ENCODE data around the gene DOK7.

The DOK7 gene

DNA sequence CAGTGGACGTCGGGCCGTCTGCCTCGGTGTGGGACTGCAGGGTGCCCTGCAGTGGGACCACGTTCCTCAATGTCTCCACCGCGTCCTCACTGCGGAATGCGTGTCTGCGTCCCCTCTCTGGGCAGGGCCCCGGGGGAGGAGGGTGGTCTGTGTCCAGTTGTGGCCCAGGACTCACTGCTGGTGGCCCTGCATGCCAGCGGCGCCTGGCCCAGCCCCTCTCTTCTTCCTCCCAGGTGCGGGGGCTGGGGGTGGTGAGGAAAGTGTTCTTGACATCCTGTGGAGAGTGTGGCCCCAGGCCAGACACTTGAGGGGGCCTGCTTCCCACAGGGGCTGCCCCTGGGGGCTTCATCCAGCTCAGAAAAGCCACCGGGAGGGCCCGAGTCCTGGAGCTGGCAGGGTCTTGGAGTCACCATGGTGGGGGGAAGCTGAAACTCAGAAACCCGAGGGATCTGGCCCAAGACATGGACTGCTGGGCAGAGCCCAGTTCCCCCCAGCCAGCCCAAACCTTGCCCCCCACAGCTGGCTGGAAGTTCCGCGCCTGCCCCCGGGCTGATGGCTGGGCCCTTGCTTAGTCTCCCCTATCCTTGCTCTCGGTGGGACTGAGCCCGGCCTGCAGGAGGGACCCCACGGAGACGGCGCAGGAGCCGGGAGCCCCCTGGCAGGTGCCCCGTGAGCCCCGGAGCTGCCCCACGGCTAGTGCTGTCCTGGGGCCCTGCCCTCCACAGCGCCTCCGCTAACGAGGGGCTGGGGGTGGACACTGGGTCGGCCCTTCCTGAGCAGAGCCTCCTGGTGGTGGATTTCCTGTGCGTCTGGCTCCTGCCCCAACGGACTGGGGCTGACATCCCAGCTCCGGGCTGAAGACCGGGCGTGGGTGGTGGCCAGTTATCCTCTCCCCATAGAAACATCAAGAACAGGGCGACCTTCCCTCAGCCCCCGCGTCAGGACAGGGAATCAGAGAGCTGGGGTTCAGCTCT, 2.9 kb downstream of the DOK7 start:
- ATAC-seq, result no peak
- TF ChIP-seq, protein P1, sequence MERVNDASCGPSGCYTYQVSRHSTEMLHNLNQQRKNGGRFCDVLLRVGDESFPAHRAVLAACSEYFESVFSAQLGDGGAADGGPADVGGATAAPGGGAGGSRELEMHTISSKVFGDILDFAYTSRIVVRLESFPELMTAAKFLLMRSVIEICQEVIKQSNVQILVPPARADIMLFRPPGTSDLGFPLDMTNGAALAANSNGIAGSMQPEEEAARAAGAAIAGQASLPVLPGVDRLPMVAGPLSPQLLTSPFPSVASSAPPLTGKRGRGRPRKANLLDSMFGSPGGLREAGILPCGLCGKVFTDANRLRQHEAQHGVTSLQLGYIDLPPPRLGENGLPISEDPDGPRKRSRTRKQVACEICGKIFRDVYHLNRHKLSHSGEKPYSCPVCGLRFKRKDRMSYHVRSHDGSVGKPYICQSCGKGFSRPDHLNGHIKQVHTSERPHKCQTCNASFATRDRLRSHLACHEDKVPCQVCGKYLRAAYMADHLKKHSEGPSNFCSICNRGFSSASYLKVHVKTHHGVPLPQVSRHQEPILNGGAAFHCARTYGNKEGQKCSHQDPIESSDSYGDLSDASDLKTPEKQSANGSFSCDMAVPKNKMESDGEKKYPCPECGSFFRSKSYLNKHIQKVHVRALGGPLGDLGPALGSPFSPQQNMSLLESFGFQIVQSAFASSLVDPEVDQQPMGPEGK (CRISPR knock-in tag; IDR thresholded peaks at IDR 0.05; ENCODE audit: borderline replicate concordance), result no peak
- no peak for TF ChIP-seq TOX (CRISPR knock-in tag; IDR thresholded peaks at IDR 0.05; ENCODE audit: borderline replicate concordance)
- TF ChIP-seq, protein P2, sequence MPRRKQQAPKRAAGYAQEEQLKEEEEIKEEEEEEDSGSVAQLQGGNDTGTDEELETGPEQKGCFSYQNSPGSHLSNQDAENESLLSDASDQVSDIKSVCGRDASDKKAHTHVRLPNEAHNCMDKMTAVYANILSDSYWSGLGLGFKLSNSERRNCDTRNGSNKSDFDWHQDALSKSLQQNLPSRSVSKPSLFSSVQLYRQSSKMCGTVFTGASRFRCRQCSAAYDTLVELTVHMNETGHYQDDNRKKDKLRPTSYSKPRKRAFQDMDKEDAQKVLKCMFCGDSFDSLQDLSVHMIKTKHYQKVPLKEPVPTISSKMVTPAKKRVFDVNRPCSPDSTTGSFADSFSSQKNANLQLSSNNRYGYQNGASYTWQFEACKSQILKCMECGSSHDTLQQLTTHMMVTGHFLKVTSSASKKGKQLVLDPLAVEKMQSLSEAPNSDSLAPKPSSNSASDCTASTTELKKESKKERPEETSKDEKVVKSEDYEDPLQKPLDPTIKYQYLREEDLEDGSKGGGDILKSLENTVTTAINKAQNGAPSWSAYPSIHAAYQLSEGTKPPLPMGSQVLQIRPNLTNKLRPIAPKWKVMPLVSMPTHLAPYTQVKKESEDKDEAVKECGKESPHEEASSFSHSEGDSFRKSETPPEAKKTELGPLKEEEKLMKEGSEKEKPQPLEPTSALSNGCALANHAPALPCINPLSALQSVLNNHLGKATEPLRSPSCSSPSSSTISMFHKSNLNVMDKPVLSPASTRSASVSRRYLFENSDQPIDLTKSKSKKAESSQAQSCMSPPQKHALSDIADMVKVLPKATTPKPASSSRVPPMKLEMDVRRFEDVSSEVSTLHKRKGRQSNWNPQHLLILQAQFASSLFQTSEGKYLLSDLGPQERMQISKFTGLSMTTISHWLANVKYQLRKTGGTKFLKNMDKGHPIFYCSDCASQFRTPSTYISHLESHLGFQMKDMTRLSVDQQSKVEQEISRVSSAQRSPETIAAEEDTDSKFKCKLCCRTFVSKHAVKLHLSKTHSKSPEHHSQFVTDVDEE (CRISPR knock-in tag; IDR thresholded peaks at IDR 0.05), result no peak
- TF ChIP-seq, protein P3, sequence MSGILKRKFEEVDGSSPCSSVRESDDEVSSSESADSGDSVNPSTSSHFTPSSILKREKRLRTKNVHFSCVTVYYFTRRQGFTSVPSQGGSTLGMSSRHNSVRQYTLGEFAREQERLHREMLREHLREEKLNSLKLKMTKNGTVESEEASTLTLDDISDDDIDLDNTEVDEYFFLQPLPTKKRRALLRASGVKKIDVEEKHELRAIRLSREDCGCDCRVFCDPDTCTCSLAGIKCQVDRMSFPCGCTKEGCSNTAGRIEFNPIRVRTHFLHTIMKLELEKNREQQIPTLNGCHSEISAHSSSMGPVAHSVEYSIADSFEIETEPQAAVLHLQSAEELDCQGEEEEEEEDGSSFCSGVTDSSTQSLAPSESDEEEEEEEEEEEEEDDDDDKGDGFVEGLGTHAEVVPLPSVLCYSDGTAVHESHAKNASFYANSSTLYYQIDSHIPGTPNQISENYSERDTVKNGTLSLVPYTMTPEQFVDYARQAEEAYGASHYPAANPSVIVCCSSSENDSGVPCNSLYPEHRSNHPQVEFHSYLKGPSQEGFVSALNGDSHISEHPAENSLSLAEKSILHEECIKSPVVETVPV (CRISPR knock-in tag; IDR thresholded peaks at IDR 0.05), result no peak
- no peak for TF ChIP-seq CSDC2 (CRISPR knock-in tag; IDR thresholded peaks at IDR 0.05)
- TF ChIP-seq PPARA (CRISPR knock-in tag; IDR thresholded peaks at IDR 0.05; ENCODE audit: borderline replicate concordance), result no peak
- no peak for TF ChIP-seq ARNTL (CRISPR knock-in tag; IDR thresholded peaks at IDR 0.05; ENCODE audit: borderline replicate concordance, low read depth)
- TF ChIP-seq SNAI2 (CRISPR knock-in tag; IDR thresholded peaks at IDR 0.05), result no peak
- TF ChIP-seq, protein P4, sequence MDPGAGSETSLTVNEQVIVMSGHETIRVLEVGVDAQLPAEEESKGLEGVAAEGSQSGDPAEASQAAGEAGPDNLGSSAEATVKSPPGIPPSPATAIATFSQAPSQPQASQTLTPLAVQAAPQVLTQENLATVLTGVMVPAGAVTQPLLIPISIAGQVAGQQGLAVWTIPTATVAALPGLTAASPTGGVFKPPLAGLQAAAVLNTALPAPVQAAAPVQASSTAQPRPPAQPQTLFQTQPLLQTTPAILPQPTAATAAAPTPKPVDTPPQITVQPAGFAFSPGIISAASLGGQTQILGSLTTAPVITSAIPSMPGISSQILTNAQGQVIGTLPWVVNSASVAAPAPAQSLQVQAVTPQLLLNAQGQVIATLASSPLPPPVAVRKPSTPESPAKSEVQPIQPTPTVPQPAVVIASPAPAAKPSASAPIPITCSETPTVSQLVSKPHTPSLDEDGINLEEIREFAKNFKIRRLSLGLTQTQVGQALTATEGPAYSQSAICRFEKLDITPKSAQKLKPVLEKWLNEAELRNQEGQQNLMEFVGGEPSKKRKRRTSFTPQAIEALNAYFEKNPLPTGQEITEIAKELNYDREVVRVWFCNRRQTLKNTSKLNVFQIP (CRISPR knock-in tag; IDR thresholded peaks at IDR 0.05; ENCODE audit: borderline replicate concordance, low read depth), result no peak
- TF ChIP-seq ISL1 (CRISPR knock-in tag; IDR thresholded peaks at IDR 0.05), result no peak
- TF ChIP-seq RARB (CRISPR knock-in tag; IDR thresholded peaks at IDR 0.05), result no peak
- no peak for TF ChIP-seq ZFP3 (CRISPR knock-in tag; IDR thresholded peaks at IDR 0.05)
- TF ChIP-seq, protein P5, sequence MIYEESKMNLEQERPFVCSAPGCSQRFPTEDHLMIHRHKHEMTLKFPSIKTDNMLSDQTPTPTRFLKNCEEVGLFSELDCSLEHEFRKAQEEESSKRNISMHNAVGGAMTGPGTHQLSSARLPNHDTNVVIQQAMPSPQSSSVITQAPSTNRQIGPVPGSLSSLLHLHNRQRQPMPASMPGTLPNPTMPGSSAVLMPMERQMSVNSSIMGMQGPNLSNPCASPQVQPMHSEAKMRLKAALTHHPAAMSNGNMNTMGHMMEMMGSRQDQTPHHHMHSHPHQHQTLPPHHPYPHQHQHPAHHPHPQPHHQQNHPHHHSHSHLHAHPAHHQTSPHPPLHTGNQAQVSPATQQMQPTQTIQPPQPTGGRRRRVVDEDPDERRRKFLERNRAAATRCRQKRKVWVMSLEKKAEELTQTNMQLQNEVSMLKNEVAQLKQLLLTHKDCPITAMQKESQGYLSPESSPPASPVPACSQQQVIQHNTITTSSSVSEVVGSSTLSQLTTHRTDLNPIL (CRISPR knock-in tag; IDR thresholded peaks at IDR 0.05; ENCODE audit: low read depth), result no peak
- TF ChIP-seq ZNF70 (CRISPR knock-in tag; IDR thresholded peaks at IDR 0.05), result no peak
- TF ChIP-seq ESRRG (CRISPR knock-in tag; IDR thresholded peaks at IDR 0.05), result no peak
- no peak for TF ChIP-seq ZNF565 (CRISPR knock-in tag; conservative IDR thresholded peaks at IDR 0.05; ENCODE audit: low read depth)
- TF ChIP-seq ZNF8 (CRISPR knock-in tag; IDR thresholded peaks at IDR 0.05), result no peak
- TF ChIP-seq ZFP30 (CRISPR knock-in tag; IDR thresholded peaks at IDR 0.05), result no peak
- TF ChIP-seq ZC3H10 (CRISPR knock-in tag; IDR thresholded peaks at IDR 0.05), result no peak
- no peak for TF ChIP-seq BACH2 (CRISPR knock-in tag; IDR thresholded peaks at IDR 0.05; ENCODE audit: borderline replicate concordance)

DNA sequence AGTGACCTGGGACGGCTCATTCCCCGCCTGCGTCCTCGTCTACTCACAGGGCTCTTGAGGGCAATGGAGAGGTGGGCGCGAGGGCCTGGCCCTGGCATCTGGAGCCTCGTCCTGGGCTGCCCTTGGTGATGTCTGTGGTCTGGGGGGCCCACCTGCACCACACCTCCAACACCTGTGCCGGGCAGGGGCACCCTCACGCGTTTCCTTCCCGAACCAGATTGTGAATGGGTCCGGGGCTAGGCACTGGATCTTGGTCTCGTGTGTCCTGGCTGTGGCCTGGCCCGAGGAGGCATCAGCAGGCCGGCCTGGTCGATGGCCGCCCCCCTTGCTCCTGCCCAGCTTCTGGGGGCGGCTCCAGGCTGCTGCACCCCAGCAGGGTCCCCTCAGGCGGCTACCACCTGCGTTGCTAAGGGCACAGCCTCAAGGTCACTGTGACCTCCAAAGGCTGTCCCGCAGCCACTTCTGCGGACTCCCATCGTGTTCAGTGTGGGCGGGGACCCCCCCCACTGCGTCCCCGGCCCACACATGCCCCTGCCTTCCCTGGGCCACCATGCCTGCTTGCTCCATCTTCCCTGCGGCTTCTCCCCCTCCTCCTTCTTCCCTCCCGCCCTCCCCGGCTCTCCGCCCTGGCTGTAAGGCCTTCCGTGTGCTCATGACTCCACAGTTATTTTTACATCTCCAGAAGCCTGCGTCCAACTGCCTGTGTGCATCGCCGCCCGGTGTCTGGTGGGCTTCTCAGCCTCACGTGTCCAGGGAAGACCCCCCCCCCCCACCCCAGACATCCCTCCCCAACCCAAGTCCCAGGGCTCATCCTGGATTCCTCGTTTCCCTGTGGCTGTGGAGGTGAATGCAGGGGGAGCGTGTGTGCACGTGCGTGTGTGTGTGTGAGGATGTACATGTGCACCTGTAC, 3.8 kb downstream of the DOK7 start:
- ATAC-seq, result no peak

More for the DNA sequence above, 3.8 kb downstream of the DOK7 start:
- TF ChIP-seq ESRRG (CRISPR knock-in tag; IDR thresholded peaks at IDR 0.05), result no peak
- TF ChIP-seq BACH2 (CRISPR knock-in tag; IDR thresholded peaks at IDR 0.05; ENCODE audit: borderline replicate concordance), result no peak
- TF ChIP-seq PPARA (CRISPR knock-in tag; IDR thresholded peaks at IDR 0.05; ENCODE audit: borderline replicate concordance), result no peak
- TF ChIP-seq, protein P1 (CRISPR knock-in tag; IDR thresholded peaks at IDR 0.05; ENCODE audit: borderline replicate concordance), result no peak
- TF ChIP-seq, protein P4 (CRISPR knock-in tag; IDR thresholded peaks at IDR 0.05; ENCODE audit: borderline replicate concordance, low read depth), result no peak
- no peak for TF ChIP-seq CSDC2 (CRISPR knock-in tag; IDR thresholded peaks at IDR 0.05)
- TF ChIP-seq ISL1 (CRISPR knock-in tag; IDR thresholded peaks at IDR 0.05), result no peak
- TF ChIP-seq ZNF70 (CRISPR knock-in tag; IDR thresholded peaks at IDR 0.05), result no peak
- no peak for TF ChIP-seq ZFP3 (CRISPR knock-in tag; IDR thresholded peaks at IDR 0.05)
